MM.1S (cell line): ENCODE results near the gene IRF1.

Experiments
- DNase-seq: peaks from one replicate; pipeline ENCODE4 v3.0.0-alpha.2; 2015
- H2AFZ ChIP-seq: fragments of 300-600 bp; sonication (generic); 2 replicates; pipeline ENCODE4 v1.6.0; 2016; ENCODE audit warnings: antibody characterized with exemption, low read length
- H3F3A ChIP-seq: fragments of 300-600 bp; sonication (generic); 2 replicates; pipeline ENCODE4 v1.6.1; 2016; ENCODE audit warnings: mild to moderate bottlenecking, antibody characterized with exemption, low read length, moderate library complexity, mixed read lengths; ENCODE audit not compliant: insufficient read depth
- H3K27ac ChIP-seq: fragments of 300-600 bp; sonication (generic); 2 replicates; pipeline ENCODE4 v1.5.1; 2016; ENCODE audit warnings: mild to moderate bottlenecking, low read length
- H3K27me3 ChIP-seq: fragments of 300-600 bp; sonication (generic); replicated peaks from 2 replicates; pipeline ENCODE4 v1.6.0; 2016; ENCODE audit warnings: low read length; ENCODE audit not compliant: insufficient read depth
- H3K36me3 ChIP-seq: fragments of 300-600 bp; sonication (generic); replicated peaks from 2 replicates; pipeline ENCODE4 v1.6.1; 2016; ENCODE audit warnings: mild to moderate bottlenecking, low read length, mixed read lengths; ENCODE audit not compliant: insufficient read depth
- H3K4me1 ChIP-seq: fragments of 300-600 bp; sonication (generic); 2 replicates; pipeline ENCODE4 v1.6.1; 2016; ENCODE audit warnings: low read length, mixed read lengths
- H3K4me2 ChIP-seq: fragments of 300-600 bp; sonication (generic); 2 replicates; pipeline ENCODE4 v1.6.0; 2016; ENCODE audit warnings: low read depth, low read length
- H3K4me3 ChIP-seq: fragments of 300-600 bp; sonication (generic); 2 replicates; pipeline ENCODE4 v1.5.1; 2016; ENCODE audit warnings: low read length, mixed read lengths
- H3K79me2 ChIP-seq: fragments of 300-600 bp; sonication (generic); 2 replicates; pipeline ENCODE4 v1.6.1; 2016; ENCODE audit warnings: mixed run types, low read length, mixed read lengths
- H3K9ac ChIP-seq: fragments of 300-600 bp; sonication (generic); 2 replicates; pipeline ENCODE4 v1.6.1; 2016; ENCODE audit warnings: low read length, mixed read lengths
- H3K9me2 ChIP-seq: fragments of 300-600 bp; sonication (generic); replicated peaks from 2 replicates; pipeline ENCODE4 v1.6.1; 2016; ENCODE audit warnings: mild to moderate bottlenecking, low read length, mixed read lengths; ENCODE audit not compliant: insufficient read depth
- H3K9me3 ChIP-seq: fragments of 300-600 bp; sonication (generic); replicated peaks from 2 replicates; pipeline ENCODE4 v1.6.1; 2016; ENCODE audit warnings: mild to moderate bottlenecking, low read length, mixed read lengths; ENCODE audit not compliant: insufficient read depth
- H4K20me1 ChIP-seq: fragments of 300-600 bp; sonication (generic); 2 replicates; pipeline ENCODE4 v1.6.1; 2016; ENCODE audit warnings: mild to moderate bottlenecking, low read length, moderate library complexity, mixed read lengths; ENCODE audit not compliant: insufficient read depth
- EZH2 ChIP-seq: fragments of 300-600 bp; sonication (generic); optimal IDR thresholded peaks from 2 replicates; pipeline ENCODE3; 2017; ENCODE audit warnings: low read depth, mild to moderate bottlenecking, antibody characterized with exemption, low read length, mixed read lengths
- EZH2phosphoT487 ChIP-seq: fragments of 300-600 bp; sonication (generic); IDR thresholded peaks from 2 replicates; pipeline ENCODE4 v1.6.1; 2018; ENCODE audit warnings: antibody characterized with exemption, low read length
- TF ChIP-seq, protein P1 (sequence below): fragments of 300-600 bp; sonication (generic); IDR thresholded peaks from 2 replicates; pipeline ENCODE4 v1.5.1; 2016; ENCODE audit warnings: antibody characterized with exemption, low read length, mixed read lengths

IRF1 gene

DNA sequence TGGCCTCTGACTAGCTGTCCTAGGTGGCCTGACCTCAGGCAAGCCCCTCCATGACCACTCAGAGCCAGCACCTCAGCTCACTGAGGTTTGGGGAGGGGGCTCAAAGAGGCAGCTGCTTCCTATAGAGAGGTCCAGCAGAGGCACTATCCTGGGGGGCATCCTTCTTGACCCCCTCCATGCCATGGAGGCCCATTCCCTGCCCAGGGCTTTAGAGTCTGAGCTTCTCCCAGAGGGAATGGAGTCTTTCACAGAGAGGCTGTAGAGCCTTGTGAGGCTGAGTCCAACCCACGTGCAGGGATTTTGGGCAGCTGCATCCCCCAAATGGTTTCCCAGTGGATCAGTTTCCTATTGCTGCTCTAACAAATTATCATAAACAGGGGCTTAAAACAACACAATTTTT is 16.9 kb downstream of the IRF1 start:
- Histone ChIP-seq H3K4me2 (no peak overlapping the region), H3K9me2 (no peaks in the 10 kb centered on the region), H3K9me3 (no peaks in the 10 kb centered on the region), H3F3A (peaks cover 17% of the 10 kb centered on the region), H2AFZ (no peak overlapping the region), H3K36me3 (no peaks in the 10 kb centered on the region), H3K4me3 (no peak overlapping the region), H3K4me1 (peaks cover 41% of the 10 kb centered on the region), H3K79me2 (peaks cover 47% of the 10 kb centered on the region), H3K27ac (peak overlapping the region; percentile 43; the same call in 1 of the 2 replicates), H3K9ac (no peak overlapping the region), H3K27me3 (no peaks in the 10 kb centered on the region), H4K20me1 (no peaks in the 10 kb centered on the region)
- TF ChIP-seq, protein P1, sequence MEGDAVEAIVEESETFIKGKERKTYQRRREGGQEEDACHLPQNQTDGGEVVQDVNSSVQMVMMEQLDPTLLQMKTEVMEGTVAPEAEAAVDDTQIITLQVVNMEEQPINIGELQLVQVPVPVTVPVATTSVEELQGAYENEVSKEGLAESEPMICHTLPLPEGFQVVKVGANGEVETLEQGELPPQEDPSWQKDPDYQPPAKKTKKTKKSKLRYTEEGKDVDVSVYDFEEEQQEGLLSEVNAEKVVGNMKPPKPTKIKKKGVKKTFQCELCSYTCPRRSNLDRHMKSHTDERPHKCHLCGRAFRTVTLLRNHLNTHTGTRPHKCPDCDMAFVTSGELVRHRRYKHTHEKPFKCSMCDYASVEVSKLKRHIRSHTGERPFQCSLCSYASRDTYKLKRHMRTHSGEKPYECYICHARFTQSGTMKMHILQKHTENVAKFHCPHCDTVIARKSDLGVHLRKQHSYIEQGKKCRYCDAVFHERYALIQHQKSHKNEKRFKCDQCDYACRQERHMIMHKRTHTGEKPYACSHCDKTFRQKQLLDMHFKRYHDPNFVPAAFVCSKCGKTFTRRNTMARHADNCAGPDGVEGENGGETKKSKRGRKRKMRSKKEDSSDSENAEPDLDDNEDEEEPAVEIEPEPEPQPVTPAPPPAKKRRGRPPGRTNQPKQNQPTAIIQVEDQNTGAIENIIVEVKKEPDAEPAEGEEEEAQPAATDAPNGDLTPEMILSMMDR: no peak
- no peak for DNase-seq

DNA sequence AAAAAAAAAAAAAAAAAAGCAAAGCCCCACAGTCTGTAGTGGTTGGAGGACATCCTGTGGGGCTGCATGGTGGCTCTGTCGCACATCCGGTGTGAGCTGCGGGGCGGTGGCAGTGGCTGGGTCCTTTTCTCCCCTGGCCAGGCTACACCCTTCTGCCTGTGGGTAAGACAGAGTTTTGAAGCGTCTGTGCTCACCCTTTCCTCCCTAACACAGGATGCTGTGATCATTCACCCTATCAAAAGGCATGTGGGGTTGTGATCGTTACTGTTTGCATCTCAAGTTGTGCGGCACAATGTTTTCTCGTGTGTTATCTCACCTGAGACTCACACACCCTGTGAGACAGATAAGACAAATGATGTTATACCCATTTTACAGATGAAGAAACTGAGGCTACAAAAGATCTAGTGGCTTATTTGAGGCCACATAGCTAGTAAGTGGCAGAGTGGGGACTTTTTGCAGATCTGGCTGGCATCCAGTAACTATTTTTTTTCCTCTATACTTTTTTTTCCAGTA is 17.5 kb downstream of the IRF1 start:
- H3K4me1 ChIP-seq: peaks cover 37% of the 10 kb centered on the region
- H2AFZ ChIP-seq: no peak overlapping the region
- no peaks in the 10 kb centered on the region for H3K36me3 ChIP-seq
- peaks cover 11% of the 10 kb centered on the region for H3F3A ChIP-seq
- no peaks in the 10 kb centered on the region for H3K9me3 ChIP-seq
- no peak overlapping the region for H3K4me3 ChIP-seq
- no peaks in the 10 kb centered on the region for H4K20me1 ChIP-seq
- H3K9ac ChIP-seq: no peak overlapping the region
- H3K79me2 ChIP-seq: peaks cover 50% of the 10 kb centered on the region
- H3K27me3 ChIP-seq: no peaks in the 10 kb centered on the region
- H3K4me2 ChIP-seq: peak overlapping the region; percentile 5; the same call in 1 of the 2 replicates
- H3K9me2 ChIP-seq: no peaks in the 10 kb centered on the region
- DNase-seq: peak; percentile 75
- no peak for TF ChIP-seq EZH2
- TF ChIP-seq, protein P1: no peak
- peak overlapping the region; percentile 43; the same call in 1 of the 2 replicates for H3K27ac ChIP-seq

GRCh38 chr5:132472431-132472830 is 18.1 kb downstream of the IRF1 start:
- H3K79me2 ChIP-seq: peaks cover 54% of the 10 kb centered on the region
- peaks cover 11% of the 10 kb centered on the region for H3F3A ChIP-seq
- H3K9ac ChIP-seq: no peak overlapping the region
- H3K4me3 ChIP-seq: no peak overlapping the region
- no peaks in the 10 kb centered on the region for H3K27me3 ChIP-seq
- no peak for DNase-seq
- TF ChIP-seq EZH2phosphoT487 (no peak), EZH2 (no peak)
- TF ChIP-seq, protein P1: no peak
- no peaks in the 10 kb centered on the region for H3K36me3 ChIP-seq
- no peak overlapping the region for H2AFZ ChIP-seq
- H3K4me1 ChIP-seq: peaks cover 37% of the 10 kb centered on the region
- no peaks in the 10 kb centered on the region for H3K9me2 ChIP-seq
- no peaks in the 10 kb centered on the region for H3K9me3 ChIP-seq
- peak overlapping the region; percentile 20; the same call in 1 of the 2 replicates for H3K27ac ChIP-seq
- H3K4me2 ChIP-seq: no peak overlapping the region
- H4K20me1 ChIP-seq: no peaks in the 10 kb centered on the region
